SHP77 (cell line): ENCODE measurements around the gene PLP2.
A peak's percentile ranks its signal among the peaks of the same experiment; 100 is the strongest.
"Not testable (repeated sequence)": the region's sequence is repeated elsewhere in the genome, so short reads cannot be mapped to it uniquely, and the experiment has no call there.

ENCODE experiments used
- DNase-seq, 2 experiments: peaks; one replicate each; lab custom pipeline; 2025; lab: John Stamatoyannopoulos, UW

The PLP2 gene

DNA sequence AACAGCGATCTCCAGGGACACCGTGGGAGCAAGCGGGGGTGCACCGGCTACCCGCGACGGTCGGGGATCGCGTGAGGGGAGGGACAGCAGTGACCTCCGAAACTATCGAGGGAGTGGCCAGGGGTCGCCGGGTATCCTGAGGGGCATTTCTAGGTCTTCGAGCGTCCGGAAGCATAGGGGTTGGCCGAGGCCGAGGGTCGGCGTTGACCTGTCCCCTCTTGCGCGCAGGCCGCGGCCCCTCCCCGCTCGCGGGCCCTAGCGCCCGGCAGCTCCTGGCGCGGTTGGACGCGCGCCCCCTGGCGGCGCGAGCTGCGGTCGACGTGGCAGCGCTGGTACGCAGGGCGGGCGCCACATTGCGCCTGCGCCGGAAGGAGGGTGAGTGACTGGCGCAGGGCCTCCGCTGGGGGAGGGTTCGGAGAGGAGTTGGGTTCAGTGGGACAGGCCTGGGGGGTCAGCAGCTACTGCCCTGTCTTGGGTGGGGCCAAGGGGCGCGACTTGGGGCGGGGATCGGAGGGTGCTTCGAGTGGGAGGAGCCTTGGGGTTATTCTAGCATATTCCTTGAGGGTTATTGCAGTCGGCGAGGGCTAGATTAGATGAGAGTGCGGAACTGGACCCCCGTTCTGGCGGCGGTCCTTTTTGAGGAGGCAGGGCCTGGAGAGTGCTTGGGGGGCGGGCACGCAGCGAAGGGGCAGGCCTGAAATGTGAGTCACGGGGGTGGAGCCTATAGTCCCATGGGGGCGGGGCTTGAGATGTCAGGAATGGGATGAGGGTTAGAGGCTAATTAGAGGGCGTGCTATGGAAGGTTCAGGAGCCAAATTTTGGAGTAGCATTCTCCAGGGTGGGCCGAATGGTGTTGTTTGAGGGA lies 7.9 kb upstream of the PLP2 start:
- peak; percentile 62 to 69 for DNase-seq

DNA sequence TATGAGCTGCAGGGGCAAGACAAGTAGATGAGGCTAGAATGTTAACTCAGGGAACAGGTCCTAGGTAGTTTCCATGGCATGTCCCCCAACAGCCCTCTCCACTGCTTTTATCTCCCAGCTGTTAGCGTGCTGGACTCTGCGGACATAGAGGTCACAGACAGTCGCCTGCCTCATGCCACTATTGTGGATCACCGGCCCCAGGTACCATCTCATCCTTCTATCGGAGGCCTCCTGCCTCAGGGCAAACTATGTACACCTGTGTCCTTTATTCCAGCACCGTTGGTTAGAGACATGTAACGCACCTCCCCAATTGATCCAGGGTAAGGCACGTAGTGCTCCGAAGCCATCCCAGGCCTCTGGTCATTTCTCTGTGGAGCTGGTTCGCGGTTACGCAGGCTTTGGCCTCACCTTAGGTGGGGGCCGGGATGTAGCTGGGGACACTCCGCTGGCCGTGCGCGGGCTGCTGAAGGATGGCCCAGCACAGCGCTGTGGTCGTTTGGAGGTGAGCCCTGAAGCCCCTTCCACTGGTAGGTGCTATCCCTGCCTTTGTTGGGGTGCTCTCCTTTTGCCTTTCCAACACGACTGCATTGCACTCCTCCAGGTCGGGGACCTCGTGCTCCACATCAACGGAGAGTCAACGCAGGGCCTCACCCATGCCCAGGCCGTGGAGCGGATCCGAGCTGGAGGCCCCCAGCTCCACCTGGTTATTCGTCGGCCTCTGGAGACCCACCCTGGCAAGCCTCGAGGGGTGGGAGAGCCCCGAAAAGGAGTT lies 6.9 kb upstream of the PLP2 start:
- no peak for DNase-seq

DNA sequence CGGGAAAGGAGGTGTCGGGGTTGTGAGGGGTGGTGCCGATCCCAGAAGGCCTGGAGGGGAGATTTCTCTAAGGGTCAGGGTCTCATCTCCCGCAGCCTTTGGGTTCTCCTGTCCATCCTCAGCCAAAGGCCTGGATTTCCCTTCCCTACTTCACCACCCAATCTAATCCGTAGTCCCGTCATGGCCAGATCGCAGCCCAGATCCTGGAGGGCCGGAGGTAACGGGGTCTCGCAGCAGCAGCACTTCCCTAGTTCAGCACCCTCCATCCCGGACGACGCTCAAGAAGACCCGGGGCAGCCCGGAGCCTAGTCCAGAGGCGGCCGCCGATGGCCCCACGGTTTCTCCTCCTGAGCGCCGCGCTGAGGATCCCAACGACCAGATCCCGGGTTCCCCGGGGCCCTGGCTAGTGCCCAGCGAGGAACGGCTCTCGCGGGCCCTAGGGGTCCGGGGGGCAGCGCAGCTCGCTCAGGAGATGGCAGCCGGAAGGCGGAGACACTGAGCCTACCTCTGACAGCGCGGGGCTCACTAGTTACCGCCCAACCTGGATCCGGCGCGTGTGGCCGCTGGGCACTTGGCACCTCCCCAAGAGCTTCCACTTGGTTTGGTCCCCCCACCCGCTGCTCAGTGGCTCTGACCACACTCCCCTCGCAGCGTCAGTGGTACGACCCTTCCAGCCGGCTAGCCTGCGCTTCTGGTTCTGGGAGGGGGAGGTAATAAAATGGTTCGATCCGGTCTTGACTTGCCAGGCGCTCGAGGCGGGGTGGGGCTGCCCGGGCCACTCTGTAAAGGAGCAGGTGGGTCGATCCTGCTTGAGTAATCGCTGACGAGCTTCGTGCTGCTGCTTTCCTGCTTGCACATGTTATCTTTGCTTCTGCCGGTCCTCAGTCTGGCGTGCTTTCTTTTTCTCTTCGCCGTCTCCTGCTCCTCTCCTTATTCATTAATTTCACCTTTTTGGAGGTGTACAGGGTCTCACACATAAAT lies 5.5 kb upstream of the PLP2 start:
- peak; percentile 82 to 84 for DNase-seq

DNA sequence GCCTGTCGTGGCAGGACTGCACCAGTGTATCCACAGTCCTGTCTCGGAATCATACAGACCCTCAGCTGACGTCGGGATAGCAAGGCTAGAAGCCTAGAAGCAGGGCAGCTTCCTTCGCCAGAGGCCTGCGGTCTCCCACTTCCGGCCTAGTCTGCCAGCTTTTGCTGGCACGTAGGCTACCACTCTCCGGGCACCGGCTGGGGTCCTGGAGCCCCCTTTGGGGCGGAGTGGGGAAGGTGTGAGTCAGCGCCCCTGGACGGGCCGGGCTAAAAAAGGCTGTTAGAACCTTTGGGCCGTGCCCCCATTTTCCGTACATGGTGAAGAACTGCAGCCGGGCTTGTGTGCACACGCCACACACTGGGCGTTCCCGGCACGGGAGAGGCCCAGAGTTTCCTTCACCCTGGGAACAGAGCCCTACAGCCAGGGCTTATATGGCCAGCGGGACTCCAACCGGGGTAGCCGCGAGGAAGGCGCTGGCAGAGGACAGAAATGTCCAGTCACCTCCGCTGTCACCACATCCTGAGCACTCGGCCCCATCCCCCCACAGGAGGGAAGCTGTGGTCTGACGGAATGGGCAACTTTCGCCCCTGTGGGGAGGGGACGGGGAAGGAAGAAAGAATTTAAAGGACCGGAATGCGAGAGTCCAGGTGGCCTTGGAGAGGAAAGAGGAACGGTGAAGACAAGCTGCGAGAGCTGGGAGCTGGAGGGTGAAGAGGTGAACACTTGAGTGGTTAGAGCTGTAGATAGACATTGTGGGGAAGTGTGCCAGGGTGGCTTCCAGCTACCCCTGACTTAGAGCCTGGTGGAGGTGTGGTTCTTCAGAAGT lies 4.6 kb upstream of the PLP2 start:
- DNase-seq, result peak; percentile 24 to 34

DNA sequence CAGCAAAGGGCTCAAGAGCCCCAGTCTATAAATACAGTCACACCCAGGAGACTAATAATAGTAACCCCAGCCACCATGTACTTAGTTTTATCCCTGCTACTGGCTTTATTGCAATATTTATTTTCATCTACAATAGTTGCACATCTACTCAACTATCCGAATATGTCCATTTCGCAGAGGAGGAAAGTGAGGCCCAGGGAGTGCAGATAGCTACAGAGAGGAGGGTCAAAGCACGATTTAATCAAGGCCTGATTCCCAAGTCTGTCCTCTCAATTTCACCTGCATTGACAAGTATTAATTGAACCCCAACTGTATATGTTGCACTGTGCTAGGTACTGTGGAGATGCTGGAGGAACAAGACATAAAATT lies 4.0 kb upstream of the PLP2 start:
- DNase-seq, result no peak

DNA sequence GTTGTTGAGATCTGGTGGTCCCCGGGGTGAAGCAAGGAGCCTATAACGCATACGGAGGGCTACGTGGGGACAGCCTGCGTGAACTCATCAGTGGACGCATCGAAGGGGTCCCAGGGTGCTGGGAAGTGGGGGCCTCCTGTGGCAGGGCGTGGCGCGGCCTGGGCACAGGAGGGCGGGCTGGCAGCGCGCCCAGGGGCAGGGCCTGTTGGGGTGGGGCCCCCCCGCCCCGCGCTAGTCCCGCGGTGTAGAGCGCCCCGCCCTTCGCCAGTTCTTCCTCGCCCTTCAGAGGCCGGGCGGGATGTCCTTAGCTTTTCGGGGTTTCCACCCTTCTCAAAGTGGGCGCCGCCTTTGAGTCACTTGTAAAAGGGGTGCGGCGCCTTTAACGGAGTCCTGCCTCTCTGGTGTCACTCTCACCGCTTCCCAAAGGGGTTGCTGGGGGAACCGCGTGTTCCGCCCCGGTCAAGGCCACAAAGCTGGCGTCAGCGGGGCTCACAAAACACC lies 632 bp downstream of the PLP2 start:
- DNase-seq, result peak; percentile 20 to 32

DNA sequence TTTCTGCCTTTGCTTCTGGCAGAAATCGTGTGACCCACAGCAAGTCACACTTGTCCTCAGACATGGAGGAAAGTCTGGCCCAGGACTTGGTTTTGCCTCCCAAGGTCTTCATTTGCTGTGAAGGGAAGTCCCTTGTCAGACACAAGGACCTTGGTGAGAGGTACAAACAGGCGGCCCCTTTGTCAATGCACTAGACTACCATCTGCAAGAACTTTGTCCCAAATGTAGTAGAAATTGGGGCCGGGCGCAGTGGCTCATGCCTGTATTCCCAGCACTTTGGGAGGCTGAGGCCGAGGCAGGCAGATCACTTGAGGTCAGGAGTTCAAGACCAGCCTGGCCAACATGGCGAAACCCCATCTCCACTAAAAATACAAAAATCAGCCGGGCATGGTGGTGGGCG lies 1.8 kb downstream of the PLP2 start:
- not testable (repeated sequence) for DNase-seq

DNA sequence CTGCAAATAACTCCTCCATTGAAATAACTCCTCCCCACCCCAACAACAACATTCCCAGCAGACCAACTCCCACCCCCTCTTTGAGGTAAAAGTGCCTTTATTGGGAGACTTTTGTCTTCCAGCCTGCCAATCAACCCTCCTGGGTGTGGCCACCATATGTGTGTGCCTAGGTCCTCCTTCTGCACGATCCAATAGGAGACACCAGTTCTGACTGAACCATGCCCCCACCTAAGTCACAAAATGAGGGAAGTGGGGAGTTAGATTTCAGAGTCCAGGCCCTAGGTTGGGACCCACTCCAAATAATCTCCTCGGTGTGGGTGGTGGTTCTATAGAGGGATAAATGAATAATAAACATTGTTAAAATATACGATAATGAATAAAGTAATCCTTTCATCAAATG lies 3.0 kb downstream of the PLP2 start:
- DNase-seq, result no peak

DNA sequence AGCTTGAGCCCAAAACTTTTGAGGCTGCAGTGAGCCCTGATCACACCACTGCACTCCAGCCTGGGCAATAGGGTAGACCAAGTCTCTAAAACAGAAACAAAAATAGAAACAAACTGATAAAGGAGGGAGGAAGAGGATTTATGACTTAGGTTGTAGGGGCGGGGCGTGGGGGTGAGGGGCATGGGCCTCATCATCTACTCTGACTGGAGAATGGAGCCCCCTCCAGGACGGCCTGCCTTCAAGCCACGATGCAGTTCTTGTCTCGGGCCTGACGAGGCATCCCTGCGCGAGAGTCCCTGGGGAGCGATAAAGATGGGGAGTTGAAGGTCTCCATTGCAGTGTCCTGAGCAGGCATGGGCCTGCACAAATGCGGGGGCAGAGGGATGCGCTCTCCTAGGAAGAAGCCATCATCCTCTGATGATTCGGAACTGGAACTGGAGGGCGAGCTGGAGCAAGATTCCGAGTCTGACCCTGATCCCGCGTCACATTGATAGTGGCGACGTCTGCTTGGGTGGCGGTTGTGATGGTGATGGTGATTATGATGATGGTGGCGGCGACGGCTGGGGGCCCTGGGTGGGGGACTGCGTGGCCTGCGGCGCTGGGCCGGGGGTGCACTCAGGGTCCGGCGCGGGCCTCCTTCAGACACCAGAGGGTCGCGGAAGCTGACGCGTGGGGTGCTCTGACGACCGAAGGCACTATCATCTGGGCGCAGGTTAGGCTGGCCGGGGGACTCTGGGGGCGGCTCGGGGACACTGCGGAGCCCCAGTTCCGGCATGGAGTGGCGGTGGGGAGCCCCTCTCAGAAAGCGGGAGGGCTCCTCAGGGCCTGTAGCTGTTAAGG lies 4.0 kb downstream of the PLP2 start:
- no peak for DNase-seq

DNA sequence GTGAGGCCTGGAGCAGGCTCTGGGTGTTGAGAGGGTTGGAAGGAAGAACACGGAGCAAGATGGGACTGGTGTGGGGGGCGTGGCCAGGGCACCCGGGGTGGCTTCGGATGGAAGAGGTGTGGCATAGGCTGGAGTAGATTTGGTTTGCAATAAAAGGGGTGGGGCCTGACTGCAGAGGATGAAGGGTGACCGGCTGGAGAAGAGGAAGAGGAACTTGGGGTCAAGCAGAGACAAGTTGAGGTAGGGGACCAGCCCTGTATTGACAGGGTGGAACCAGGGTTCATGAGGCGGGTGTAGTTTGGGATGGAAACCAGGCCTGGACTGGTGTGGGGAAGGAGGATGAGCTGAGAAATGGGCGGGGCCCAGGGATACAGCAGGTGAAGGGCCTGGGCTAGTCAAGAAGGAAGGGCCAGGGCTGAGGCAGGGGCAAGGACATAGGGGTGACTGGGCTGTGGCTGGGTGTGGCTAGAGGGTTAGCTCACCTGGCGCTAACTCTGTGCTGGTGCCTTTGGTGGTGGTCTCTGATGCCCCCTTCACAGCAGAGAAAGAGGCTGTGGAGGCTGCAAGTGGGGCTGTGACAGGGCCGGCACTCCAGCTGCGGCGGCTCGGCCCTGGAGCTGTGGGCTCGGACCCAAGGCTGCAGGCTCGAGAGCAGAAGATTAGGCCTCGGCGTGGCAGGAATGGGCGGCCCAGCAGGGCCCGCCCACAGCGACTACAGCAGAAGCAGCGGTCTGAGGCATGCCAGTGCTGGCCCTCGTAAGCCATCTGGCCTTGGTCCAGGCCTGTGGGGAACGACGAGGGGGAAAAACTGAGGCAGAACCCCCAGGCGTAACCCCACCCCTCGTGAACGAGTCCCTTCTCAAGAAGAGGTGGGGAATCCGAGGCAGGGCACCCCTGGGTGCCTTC lies 5.0 kb downstream of the PLP2 start:
- DNase-seq, result peak in 1 of 2 experiments; percentile 16

DNA sequence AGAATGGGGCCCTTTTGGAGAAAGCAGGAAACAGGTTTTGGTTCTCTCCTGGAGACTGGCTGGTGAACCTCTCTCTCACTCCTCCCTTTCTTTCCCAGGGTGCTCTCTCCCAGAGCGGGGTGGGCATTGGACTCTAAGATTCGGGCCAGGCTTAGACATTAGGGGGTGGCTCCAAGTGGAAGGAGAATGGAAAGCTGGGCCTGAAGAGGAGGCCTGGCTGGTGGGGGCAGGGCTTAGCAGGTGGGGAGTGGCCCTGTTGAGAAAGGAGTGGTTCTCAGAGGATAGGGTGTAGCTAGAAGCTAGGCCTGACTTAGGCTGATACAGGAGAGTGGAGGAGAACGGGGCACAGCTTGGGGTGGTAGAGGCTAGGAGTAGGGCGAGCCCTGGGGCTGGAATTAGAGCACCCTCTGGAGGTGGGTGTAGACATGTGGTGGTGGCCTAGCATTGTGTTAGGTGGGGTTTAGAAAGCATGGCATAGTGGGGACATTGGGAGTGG lies 5.7 kb downstream of the PLP2 start:
- DNase-seq, result no peak

DNA sequence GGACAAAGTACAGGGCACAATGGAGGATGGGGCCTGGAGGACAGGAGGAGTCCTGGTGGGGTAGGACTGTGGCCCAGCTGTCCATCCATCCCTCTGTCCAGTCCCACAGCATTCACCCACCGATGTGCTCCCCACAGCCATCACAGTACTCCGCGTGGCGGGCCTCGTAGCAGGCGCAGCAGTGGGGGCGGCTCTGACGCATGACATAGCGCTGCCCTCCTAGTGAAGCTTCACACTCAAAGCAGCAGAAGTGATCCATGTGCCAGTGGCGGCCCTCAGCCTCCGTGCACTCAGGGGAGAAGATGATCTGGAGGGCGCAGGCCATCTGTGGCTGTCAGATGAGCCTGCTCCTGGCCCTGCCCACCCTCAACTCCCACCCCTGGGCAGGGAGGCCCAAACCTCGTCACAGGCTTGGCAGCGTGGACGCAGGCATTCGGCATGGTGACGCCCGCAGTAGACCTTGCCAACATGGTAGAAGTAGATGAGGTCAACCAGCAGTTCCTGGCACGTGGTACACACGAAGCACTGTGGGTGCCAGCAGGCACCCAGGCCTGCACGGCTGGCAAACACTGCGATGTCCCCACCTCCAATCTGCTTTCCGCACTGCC lies 6.3 kb downstream of the PLP2 start:
- no peak for DNase-seq

DNA sequence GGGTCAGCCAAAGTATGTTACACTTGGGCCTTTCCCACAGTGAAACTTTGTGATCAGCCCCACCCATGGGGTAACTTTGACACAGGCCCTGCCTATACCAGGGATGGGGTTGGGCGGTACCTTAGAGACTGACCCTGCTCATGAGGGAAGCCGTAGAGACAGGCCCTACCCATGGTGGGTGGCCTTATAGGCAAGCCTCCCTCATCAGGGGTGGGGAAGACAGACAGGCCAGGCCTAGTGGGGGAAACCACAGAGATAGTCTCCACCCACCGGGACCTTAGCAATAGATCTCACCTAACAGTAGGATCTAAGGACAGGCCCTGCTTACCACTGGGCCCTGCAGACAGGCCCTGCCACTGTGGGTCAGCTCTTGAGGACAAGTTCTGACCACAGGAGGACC lies 6.8 kb downstream of the PLP2 start:
- DNase-seq, result no peak

DNA sequence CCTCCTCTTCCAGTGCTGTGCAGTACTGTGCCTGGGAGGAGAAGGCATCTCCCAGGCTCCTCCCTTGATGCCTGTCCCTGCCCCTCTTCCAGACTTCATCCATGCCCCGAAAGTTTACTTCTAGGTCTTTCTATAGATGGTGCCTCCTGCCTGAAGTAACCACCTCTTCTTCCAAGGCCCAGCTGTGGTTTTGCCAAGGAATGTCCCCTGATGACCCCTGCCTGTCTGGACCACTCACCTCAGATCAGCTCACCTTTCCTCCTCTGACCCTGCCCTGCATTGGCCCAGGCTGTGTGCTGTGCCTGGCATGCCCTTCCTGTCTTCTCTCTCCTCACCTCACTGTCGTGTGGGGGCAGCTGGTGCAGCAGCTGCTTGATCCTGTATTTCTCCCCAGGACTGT lies 7.7 kb downstream of the PLP2 start:
- no peak for DNase-seq

DNA sequence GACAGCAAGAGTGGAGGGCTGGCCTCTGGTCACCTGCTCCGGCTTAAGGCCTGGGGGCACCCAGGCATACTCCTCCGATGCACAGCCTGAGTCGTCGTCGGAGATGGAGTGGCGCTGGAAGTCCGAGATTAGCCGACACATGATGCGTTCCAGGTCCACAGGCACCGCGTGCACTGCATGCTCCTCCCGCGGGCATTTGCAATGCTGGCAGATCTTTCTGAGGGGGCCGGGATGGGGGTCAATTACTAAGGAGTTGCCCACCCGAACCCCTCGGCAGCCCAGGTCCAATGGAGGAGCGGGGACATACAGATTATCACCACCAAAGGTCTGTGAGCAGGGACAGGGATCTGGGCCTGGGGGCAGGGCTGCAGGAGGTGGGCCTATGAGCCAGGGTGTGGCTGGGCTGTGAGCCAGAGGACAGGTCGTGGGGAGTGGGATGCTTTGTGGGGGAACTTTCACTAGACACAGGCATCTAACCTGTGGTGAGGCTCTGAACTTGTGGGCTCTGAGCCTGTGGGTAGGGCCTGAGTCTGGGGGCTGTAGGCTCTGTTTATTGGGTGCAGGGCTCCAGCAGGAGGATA lies 12.1 kb downstream of the PLP2 start:
- no peak for DNase-seq

DNA sequence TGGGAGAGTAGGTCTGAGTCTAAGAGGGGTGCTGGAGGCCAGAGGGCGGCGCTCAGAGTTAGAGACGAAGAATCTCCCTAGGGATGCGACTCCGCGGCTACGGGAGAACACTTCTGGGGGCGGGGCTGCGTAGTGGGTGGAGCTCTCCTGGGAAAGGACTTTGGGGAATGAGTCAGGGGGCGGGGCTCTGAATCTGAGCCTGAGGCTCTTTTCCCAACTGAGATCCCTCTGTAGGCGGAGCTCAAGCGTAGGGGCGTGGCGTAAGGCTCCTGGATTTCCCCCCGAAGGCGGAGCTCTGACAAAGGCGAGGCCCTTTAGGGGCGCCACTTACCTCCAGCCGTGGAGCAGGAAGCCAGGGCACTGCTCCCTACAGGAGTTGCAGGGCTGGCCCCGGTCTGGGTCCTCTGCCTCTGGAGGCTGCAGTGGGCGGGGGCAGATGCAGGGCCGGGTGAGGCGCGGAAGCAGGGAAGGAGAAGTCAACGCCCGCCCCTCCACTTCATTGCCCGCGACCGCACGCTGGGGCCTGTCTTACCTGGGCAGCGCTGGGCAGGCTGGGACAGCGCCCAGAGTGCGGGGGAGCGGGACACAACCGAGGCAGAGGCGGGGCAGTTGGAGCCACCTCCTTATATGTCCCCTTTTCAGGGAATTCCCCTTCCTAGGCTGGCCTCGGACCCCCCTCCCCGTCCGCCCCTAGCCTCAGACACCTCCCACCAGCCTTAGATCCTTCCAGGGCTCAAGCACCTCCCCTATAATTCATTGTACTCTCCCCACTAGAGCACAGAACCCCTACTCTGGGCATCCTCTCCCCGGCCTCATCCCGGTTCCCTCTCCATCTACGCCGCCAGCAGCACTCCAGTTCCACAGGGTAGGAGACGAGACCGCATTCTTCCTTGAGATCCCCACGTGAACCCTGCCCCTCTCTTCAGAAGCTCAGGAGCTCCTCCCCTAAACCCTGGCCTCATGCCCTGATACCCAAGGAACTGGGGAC lies 12.9 kb downstream of the PLP2 start:
- DNase-seq, result peak; percentile 69 to 73
